HG03354 (cell line): ENCODE data around the gene SIRT4.

ENCODE experiments used
- ATAC-seq: cut with Tn5 transposase; IDR thresholded peaks from one replicate; pipeline ENCODE4 v1.9.1; 2021; ENCODE audit warnings: mild to moderate bottlenecking; ENCODE audit not compliant: unreplicated experiment, poor library complexity, severe bottlenecking

Gene SIRT4

GRCh38 chr12:120278137-120279069 is 23.7 kb upstream of the SIRT4 start:
- ATAC-seq: no peak

- no peak for ATAC-seq
These were observed 18.8 kb upstream of the SIRT4 start for GRCh38 chr12:120283318-120283717.

- no peak for ATAC-seq
These were observed 17.7 kb upstream of the SIRT4 start for GRCh38 chr12:120284381-120284780.

- ATAC-seq: no peak
These were observed 15.2 kb upstream of the SIRT4 start for GRCh38 chr12:120286768-120287490.

- ATAC-seq: no peak
These were observed 14.6 kb upstream of the SIRT4 start for GRCh38 chr12:120287491-120287890.

- ATAC-seq: no peak
These were observed 11.4 kb upstream of the SIRT4 start for GRCh38 chr12:120290609-120291305.

GRCh38 chr12:120292411-120292660 is 9.8 kb upstream of the SIRT4 start:
- peak; percentile 17 for ATAC-seq

GRCh38 chr12:120292661-120293531 is 9.2 kb upstream of the SIRT4 start, which contains the start of gene RNU4-1:
RNU4-1 (minus strand) TSS chr12:120293237.
- ATAC-seq: peak; percentile 52

GRCh38 chr12:120314220-120314619 is 12.1 kb downstream of the SIRT4 start:
- no peak for ATAC-seq

- ATAC-seq: no peak
These were observed 14.7 kb downstream of the SIRT4 start for GRCh38 chr12:120316798-120317223.

- ATAC-seq: peak; percentile 100
These were observed 15.3 kb downstream of the SIRT4 start for GRCh38 chr12:120317224-120318105.

- ATAC-seq: no peak
These were observed 19.5 kb downstream of the SIRT4 start for GRCh38 chr12:120321382-120322202.

- ATAC-seq: no peak
These were observed 21.7 kb downstream of the SIRT4 start for GRCh38 chr12:120323772-120324171.

GRCh38 chr12:120324841-120325417 is 22.8 kb downstream of the SIRT4 start:
- no peak for ATAC-seq

GRCh38 chr12:120327593-120327992 is 25.5 kb downstream of the SIRT4 start, which contains the start of gene PLA2G1B:
PLA2G1B (minus strand) TSS chr12:120327779; CDS start chr12:120327753, 26 bp downstream.
- ATAC-seq: no peak

GRCh38 chr12:120328228-120328627 is 26.1 kb downstream of the SIRT4 start:
- no peak for ATAC-seq

- no peak for ATAC-seq
These were observed 29.3 kb downstream of the SIRT4 start for GRCh38 chr12:120331390-120331789.
